DMS114 treated with DMSO at 0.1 percent for 48 hours (cell line): ENCODE measurements around the gene TBCC.
"Not testable (repeated sequence)": the region's sequence is repeated elsewhere in the genome, so short reads cannot be mapped to it uniquely, and the experiment has no call there.

Experiments used
- DNase-seq: peaks from one replicate; lab custom pipeline; 2025; ENCODE audit not compliant: unreplicated experiment; lab: John Stamatoyannopoulos, UW

The TBCC gene

DNA sequence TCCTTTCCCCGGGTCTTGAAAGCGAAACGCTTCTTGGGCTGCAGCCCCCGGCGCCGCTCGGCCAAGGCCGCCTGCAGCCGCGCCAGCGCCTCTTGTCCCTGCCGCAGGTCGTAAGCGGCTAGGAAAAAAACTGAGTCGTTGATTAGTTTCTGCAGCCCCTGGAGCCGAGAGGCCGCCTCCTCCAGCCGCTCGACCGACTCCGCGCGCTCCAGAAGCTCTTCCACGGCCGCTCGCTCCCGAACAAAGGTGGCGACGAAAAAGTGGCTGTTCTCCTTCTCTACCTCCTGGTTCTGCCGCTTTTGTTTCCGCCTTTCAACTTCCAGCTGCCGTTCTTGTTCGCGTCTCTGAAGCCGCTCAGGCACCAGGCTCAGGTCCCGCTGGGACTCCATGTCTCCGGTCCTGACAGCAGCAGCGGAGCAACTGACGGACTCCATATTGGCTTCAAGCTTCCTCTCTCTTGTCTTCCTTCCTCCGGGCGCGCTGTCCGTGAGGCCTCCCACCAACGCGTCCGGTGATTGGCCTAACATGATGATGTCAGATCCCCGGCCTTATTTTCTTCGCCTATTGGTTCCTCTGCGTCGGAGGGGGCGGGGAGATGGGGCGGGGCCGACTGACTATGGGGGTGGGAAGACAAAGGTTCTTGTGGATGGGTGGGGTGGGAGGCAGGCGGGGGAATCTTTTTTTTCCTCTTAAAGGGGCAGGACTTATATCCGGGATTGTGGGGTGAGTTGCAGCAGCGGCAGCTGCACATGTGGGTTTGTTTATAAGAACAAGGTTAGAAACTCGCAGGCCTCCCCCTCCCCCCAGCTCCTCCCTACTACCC lies at the start of gene TBCC:
Gene TBCC (minus strand): TSS at position 464 of the 823 bp plus-strand sequence. CDS start 30 bp downstream, at position 434.
- DNase-seq = peak; percentile 98

DNA sequence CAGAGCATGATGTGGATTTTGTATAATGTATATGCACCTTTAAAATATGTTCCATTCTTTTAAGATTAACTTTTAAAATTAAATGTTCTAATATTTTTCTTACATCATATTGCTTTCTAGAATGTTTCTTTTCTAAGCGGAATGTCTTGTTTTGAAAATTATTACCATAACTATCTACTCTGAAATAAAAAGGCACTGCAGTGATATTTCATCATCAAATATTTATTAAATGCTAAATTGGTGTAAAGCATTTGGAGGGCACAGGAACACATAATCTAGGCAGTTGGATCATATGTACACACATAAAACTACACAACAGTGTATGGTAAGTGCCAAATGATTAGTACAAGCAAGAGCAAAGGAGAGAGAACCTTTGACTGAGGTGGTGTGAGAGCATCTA lies 49.7 kb upstream of the TBCC start:
- no peak for DNase-seq

DNA sequence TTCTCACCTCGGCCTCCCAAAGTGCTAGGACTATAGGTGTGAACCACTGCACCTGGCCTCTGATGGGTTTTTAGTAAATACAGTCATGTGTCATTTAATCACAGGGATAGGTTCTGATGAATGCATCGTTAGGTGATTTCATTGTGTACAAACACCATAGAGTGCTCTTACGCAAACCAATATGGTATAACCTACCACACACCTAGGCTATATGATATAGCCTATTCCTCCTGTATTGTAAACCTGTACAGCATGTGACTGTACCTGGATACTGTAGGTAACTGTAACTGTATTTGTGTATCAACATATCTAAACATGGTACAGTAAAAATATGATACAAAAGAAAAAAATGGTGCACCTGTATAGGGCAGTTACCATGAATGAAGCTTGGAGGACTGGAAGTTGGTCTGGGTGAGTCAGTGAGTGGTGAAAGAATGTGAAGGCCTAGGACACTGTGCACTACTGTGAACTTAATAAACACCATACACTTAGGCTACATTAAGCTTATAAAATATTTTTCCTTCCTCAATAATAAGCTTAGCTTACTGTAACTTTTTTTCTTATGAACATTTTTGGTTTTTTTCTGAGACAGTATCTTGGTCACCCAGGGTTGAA lies 45.9 kb upstream of the TBCC start:
- DNase-seq = no peak

DNA sequence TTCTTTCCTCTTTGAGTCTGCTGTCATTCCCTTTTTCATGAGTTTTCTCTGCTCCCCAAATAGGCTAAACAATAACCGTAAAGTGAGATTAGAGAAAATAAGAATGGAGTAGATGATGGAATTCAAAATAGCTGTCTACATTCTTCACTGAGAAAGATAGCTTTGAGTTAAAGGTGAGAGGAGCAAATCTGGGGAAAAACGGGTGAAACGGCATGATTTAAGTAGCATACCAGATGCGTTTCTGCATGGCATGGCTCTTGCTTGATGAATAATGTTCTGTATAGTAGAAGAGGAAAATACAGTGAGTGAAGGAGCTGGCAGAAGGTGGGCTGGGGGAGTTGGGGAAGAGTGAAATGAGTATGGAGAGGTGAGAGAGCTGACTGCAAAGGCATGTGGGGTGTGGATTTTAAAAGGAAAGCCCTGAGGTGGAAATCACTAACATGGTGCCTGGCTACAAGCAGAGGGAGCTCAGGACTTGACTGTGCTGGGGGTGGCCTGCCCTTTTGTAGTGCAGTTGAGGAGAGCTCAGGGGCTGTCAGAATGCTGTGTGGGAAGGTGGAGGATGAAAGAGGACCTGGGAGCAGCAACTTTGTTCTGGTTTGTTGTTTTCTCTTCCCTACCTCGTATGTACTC lies 44.8 kb upstream of the TBCC start:
- DNase-seq = no peak

- DNase-seq = no peak
Observed at GRCh38 chr6:42788671-42789070, 42.8 kb upstream of the TBCC start.

GRCh38 chr6:42787063-42787472 lies 41.2 kb upstream of the TBCC start:
- DNase-seq = no peak

- DNase-seq = no peak
Observed at GRCh38 chr6:42786525-42786985, 40.7 kb upstream of the TBCC start.

- DNase-seq = no peak
Observed at GRCh38 chr6:42784717-42785498, 39.0 kb upstream of the TBCC start.

GRCh38 chr6:42783876-42784642 lies 38.2 kb upstream of the TBCC start:
- DNase-seq = peak; percentile 62

DNA sequence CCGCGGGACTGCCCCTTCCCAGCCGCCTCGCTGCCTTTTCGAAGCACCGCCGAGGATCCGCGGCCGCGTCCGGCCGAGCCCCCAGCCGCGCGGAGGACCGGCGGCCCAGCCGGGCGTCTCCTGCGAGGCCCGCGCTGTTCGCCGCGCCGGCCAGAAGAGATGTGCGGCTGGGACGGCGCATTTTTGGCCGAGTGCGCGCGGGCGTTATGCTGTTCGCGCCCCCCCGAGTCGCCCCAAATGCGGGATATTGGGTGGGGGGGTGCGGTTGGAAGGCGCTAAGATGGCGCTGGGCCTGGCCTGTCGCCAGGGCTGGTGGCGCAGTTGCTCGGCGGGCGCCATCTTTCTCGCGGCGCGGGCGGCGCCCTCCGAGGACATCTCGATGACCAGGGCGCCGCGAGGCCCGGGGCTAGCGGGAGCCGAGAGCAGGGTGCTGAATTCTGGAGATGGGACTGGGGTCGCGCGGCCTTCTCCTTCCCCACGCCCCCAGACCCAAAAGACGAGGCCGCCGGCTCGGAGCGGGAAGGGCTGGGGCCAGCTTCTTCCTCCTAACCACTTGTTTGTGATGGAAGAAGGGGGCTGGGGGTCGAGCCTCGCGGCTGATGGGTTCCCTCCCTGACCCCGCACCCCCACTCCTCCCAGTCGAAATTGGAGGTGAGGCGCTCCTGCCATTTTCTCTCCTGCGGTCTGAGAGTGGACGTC lies 37.4 kb upstream of the TBCC start:
- DNase-seq = peak; percentile 44

DNA sequence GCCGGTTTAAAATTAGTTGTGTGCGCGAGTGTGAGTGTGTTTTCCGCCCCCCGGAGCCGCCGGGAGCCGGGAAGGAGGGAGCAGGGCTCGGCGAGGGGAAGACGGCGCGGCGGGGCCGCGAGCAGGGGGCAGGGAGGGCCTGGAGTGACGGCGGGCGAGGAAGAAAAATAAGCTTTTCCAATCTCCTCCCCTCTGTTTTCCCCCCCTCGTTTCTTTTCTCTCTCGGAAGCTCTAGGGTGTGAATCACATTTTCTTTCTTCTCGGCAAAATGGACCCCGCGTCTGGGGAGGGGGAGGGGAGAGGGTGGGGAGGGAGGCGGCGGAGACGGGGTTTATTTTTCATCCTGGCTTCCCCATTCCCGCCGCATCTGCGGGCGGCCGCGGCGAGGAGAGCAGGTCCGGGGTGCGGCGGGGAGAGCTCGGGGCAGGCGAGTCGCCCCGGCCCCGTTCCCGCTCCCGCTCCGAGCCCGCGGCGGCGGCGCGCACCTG lies 36.8 kb upstream of the TBCC start:
- peak; percentile 41 for DNase-seq

GRCh38 chr6:42781796-42782688 lies 36.1 kb upstream of the TBCC start, which contains the start of gene BICRAL:
TSS of gene BICRAL (plus strand) at chr6:42782052. CDS start at chr6:42822023, 39,971 bp downstream.
- DNase-seq = peak; percentile 61

- no peak for DNase-seq
Observed at GRCh38 chr6:42781546-42781795, 35.6 kb upstream of the TBCC start.

GRCh38 chr6:42779521-42779920 lies 33.6 kb upstream of the TBCC start:
- DNase-seq = no peak

- DNase-seq = no peak
Observed at GRCh38 chr6:42778122-42778521, 32.2 kb upstream of the TBCC start.

GRCh38 chr6:42777126-42777822 lies 31.4 kb upstream of the TBCC start:
- DNase-seq = no peak

- not testable (repeated sequence) for DNase-seq
Observed at GRCh38 chr6:42774821-42775487, 29.1 kb upstream of the TBCC start.

- no peak for DNase-seq
Observed at GRCh38 chr6:42774201-42774600, 28.3 kb upstream of the TBCC start.
